GM19397 (cell line): ENCODE measurements around the gene SELENOS.

Experiments used
- ATAC-seq: cut with Tn5 transposase; IDR thresholded peaks from one replicate; pipeline ENCODE4 v1.9.1; 2021; ENCODE audit warnings: mild to moderate bottlenecking, moderate library complexity; ENCODE audit not compliant: unreplicated experiment

The SELENOS gene

GRCh38 chr15:101277038-101277822, at the start of gene SELENOS:
Gene SELENOS, minus strand, starts transcription at chr15:101277485. Its CDS starts 68 bp downstream, at chr15:101277417.
- peak; percentile 95 for ATAC-seq

GRCh38 chr15:101326462-101327146, 49.3 kb upstream of the SELENOS start:
- no peak for ATAC-seq

GRCh38 chr15:101326026-101326315, 48.7 kb upstream of the SELENOS start:
- ATAC-seq: no peak

GRCh38 chr15:101325263-101326025, 48.2 kb upstream of the SELENOS start:
- ATAC-seq: no peak

GRCh38 chr15:101324524-101325177, 47.4 kb upstream of the SELENOS start:
- no peak for ATAC-seq

- no peak for ATAC-seq
Measured at GRCh38 chr15:101323793-101324523, 46.7 kb upstream of the SELENOS start.

- no peak for ATAC-seq
Measured at GRCh38 chr15:101322854-101323477, 45.7 kb upstream of the SELENOS start.

- ATAC-seq: no peak
Measured at GRCh38 chr15:101322016-101322695, 44.9 kb upstream of the SELENOS start.

- no peak for ATAC-seq
Measured at GRCh38 chr15:101320501-101321052, 43.3 kb upstream of the SELENOS start.

- no peak for ATAC-seq
Measured at GRCh38 chr15:101318839-101319238, 41.6 kb upstream of the SELENOS start.

GRCh38 chr15:101318147-101318819, 41.0 kb upstream of the SELENOS start:
- no peak for ATAC-seq

- ATAC-seq: no peak
Measured at GRCh38 chr15:101317336-101317872, 40.1 kb upstream of the SELENOS start.

- no peak for ATAC-seq
Measured at GRCh38 chr15:101316529-101316928, 39.2 kb upstream of the SELENOS start.

- no peak for ATAC-seq
Measured at GRCh38 chr15:101315736-101316135, 38.5 kb upstream of the SELENOS start.

- ATAC-seq: no peak
Measured at GRCh38 chr15:101314336-101315125, 37.2 kb upstream of the SELENOS start.

- no peak for ATAC-seq
Measured at GRCh38 chr15:101313041-101313761, 35.9 kb upstream of the SELENOS start.

- no peak for ATAC-seq
Measured at GRCh38 chr15:101310508-101310907, 33.2 kb upstream of the SELENOS start.
